Mesendoderm (in vitro differentiated cells): ENCODE results near the gene ARHGEF37.

Experiments used
- DNase-seq: peaks from one replicate; pipeline ENCODE4 v3.0.0; 2013
- H2AK5ac ChIP-seq: 2 replicates; pipeline ENCODE4 v1.6.1; 2013; ENCODE audit warnings: low read length, inconsistent platforms
- H2BK120ac ChIP-seq: 2 replicates; pipeline ENCODE4 v1.6.1; 2013; ENCODE audit warnings: low read depth, mild to moderate bottlenecking, low read length, moderate library complexity, mixed read lengths
- H2BK15ac ChIP-seq: replicated peaks from 2 replicates; pipeline ENCODE4 v1.6.1; 2013; ENCODE audit warnings: low read depth, mild to moderate bottlenecking, moderate library complexity
- H2BK5ac ChIP-seq: 2 replicates; pipeline ENCODE4 v1.6.1; 2013; ENCODE audit warnings: low read length, inconsistent platforms
- H3K18ac ChIP-seq: 2 replicates; pipeline ENCODE4 v1.6.1; 2013; ENCODE audit warnings: mild to moderate bottlenecking, low read length, mixed read lengths
- H3K23ac ChIP-seq: one replicate; pipeline ENCODE4 v1.6.1; 2013; ENCODE audit warnings: low read length
- H3K27ac ChIP-seq: 2 replicates; pipeline ENCODE4 v1.5.1; 2013; ENCODE audit warnings: low read depth, mild to moderate bottlenecking, inconsistent platforms, low read length, moderate library complexity
- H3K27me3 ChIP-seq: 2 replicates; pipeline ENCODE4 v1.6.1; 2013; ENCODE audit warnings: low read length, control low read depth, mild to moderate bottlenecking, inconsistent platforms; ENCODE audit not compliant: insufficient read depth, poor library complexity
- H3K36me3 ChIP-seq: 2 replicates; pipeline ENCODE4 v1.6.1; 2013; ENCODE audit warnings: low read length, inconsistent platforms; ENCODE audit not compliant: control insufficient read depth, insufficient read depth
- H3K4ac ChIP-seq: one replicate; pipeline ENCODE4 v1.6.1; 2013; ENCODE audit warnings: low read depth, mild to moderate bottlenecking, low read length, moderate library complexity
- H3K4me1 ChIP-seq: 2 replicates; pipeline ENCODE4 v1.6.1; 2013; ENCODE audit warnings: low read depth, low read length, inconsistent platforms; ENCODE audit not compliant: control insufficient read depth
- H3K4me2 ChIP-seq: 2 replicates; pipeline ENCODE4 v1.6.1; 2013; ENCODE audit warnings: low read length
- H3K4me3 ChIP-seq: 2 replicates; pipeline ENCODE4 v1.5.1; 2013; ENCODE audit warnings: mild to moderate bottlenecking, low read length
- H3K56ac ChIP-seq: one replicate; pipeline ENCODE4 v1.6.1; 2013; ENCODE audit warnings: low read length
- H3K79me1 ChIP-seq: 2 replicates; pipeline ENCODE4 v1.6.1; 2013; ENCODE audit warnings: low read length, inconsistent platforms
- H3K79me2 ChIP-seq: 2 replicates; pipeline ENCODE4 v1.6.1; 2013; ENCODE audit warnings: mild to moderate bottlenecking, low read length; ENCODE audit not compliant: control insufficient read depth, insufficient read depth
- H3K9ac ChIP-seq: 2 replicates; pipeline ENCODE4 v1.6.1; 2013; ENCODE audit warnings: low read length, inconsistent platforms
- H4K5ac ChIP-seq: one replicate; pipeline ENCODE4 v1.6.1; 2013; ENCODE audit warnings: low read length
- H4K8ac ChIP-seq: one replicate; pipeline ENCODE4 v1.6.1; 2013; ENCODE audit warnings: low read depth, mild to moderate bottlenecking, control low read depth, low read length, moderate library complexity
- WGBS: extraction: QIAGEN DNeasy Blood & Tissue Kit; methylation state at CpG from one replicate; pipeline ENCODE4 v1.1.7; 2013; ENCODE audit warnings: low lambda C conversion rate, missing lambda C conversion rate; ENCODE audit not compliant: insufficient coverage; ENCODE audit errors: extremely low coverage; 5-methylcytosine and 5-hydroxymethylcytosine counted together

Gene ARHGEF37

GRCh38 chr5:149664666-149665415 is 83.5 kb downstream of the ARHGEF37 start:
- H3K27ac ChIP-seq, result no peak overlapping the region

GRCh38 chr5:149665416-149666175 is 84.3 kb downstream of the ARHGEF37 start:
- no peaks in the 10 kb centered on the region for H3K79me2 ChIP-seq
- H3K18ac ChIP-seq, result no peak overlapping the region
- H2BK5ac ChIP-seq, result no peak overlapping the region
- no peak overlapping the region for H2AK5ac ChIP-seq
- H3K36me3 ChIP-seq, result no peaks in the 10 kb centered on the region
- no peak overlapping the region for H3K9ac ChIP-seq
- H3K56ac ChIP-seq, result no peak overlapping the region
- no peak for DNase-seq
- H2BK15ac ChIP-seq, result no peak overlapping the region
- H3K4ac ChIP-seq, result no peak overlapping the region
- no peaks in the 10 kb centered on the region for H3K79me1 ChIP-seq
- no peak overlapping the region for H3K27ac ChIP-seq
- H3K23ac ChIP-seq, result no peak overlapping the region
- no peak overlapping the region for H4K8ac ChIP-seq
- H3K27me3 ChIP-seq, result no peaks in the 10 kb centered on the region
- H3K4me3 ChIP-seq, result no peak overlapping the region
- H2BK120ac ChIP-seq, result no peak overlapping the region
- no CpG with 5 or more reads among the region's 5 CpGs for WGBS
- no peak overlapping the region for H3K4me2 ChIP-seq
- H3K4me1 ChIP-seq, result no peaks in the 10 kb centered on the region
- no peak overlapping the region for H4K5ac ChIP-seq

More at GRCh38 chr5:149664666-149665415, 83.5 kb downstream of the ARHGEF37 start:
- H4K5ac ChIP-seq, result no peak overlapping the region
- no peak overlapping the region for H2BK120ac ChIP-seq
- H3K79me2 ChIP-seq, result no peaks in the 10 kb centered on the region
- no peak overlapping the region for H3K4ac ChIP-seq
- no peak overlapping the region for H3K56ac ChIP-seq
- no peak overlapping the region for H2AK5ac ChIP-seq
- H2BK15ac ChIP-seq, result no peak overlapping the region
- no CpG with 5 or more reads among the region's 11 CpGs for WGBS
- H3K27me3 ChIP-seq, result no peaks in the 10 kb centered on the region
- H3K4me3 ChIP-seq, result no peak overlapping the region
- no peaks in the 10 kb centered on the region for H3K4me1 ChIP-seq
- no peak overlapping the region for H2BK5ac ChIP-seq
- H3K79me1 ChIP-seq, result no peaks in the 10 kb centered on the region
- H3K23ac ChIP-seq, result no peak overlapping the region
- no peak overlapping the region for H3K9ac ChIP-seq
- no peak overlapping the region for H3K18ac ChIP-seq
- no peaks in the 10 kb centered on the region for H3K36me3 ChIP-seq
- H3K4me2 ChIP-seq, result no peak overlapping the region
- no peak overlapping the region for H4K8ac ChIP-seq
- no peak for DNase-seq

GRCh38 chr5:149666212-149666852 is 85.0 kb downstream of the ARHGEF37 start:
- Histone ChIP-seq H3K56ac (no peak overlapping the region), H3K79me1 (no peaks in the 10 kb centered on the region), H3K4me2 (no peak overlapping the region), H4K5ac (no peak overlapping the region), H2BK120ac (no peak overlapping the region), H3K79me2 (no peaks in the 10 kb centered on the region), H3K9ac (no peak overlapping the region), H3K23ac (no peak overlapping the region), H3K4ac (no peak overlapping the region), H3K27me3 (no peaks in the 10 kb centered on the region), H3K4me1 (no peaks in the 10 kb centered on the region), H2BK5ac (no peak overlapping the region), H4K8ac (no peak overlapping the region), H3K27ac (no peak overlapping the region), H2BK15ac (no peak overlapping the region), H3K18ac (no peak overlapping the region), H3K36me3 (no peaks in the 10 kb centered on the region), H3K4me3 (no peak overlapping the region), H2AK5ac (no peak overlapping the region)
- no CpG with 5 or more reads among the region's 4 CpGs for WGBS
- DNase-seq, result no peak

- no peak overlapping the region for H4K5ac ChIP-seq
- H2AK5ac ChIP-seq, result no peak overlapping the region
- H3K4me3 ChIP-seq, result no peak overlapping the region
- H4K8ac ChIP-seq, result no peak overlapping the region
- H2BK15ac ChIP-seq, result no peak overlapping the region
- no peak overlapping the region for H3K9ac ChIP-seq
- no peaks in the 10 kb centered on the region for H3K4me1 ChIP-seq
- no peaks in the 10 kb centered on the region for H3K79me1 ChIP-seq
- H3K18ac ChIP-seq, result no peak overlapping the region
- no peaks in the 10 kb centered on the region for H3K27me3 ChIP-seq
- H3K56ac ChIP-seq, result no peak overlapping the region
- H3K36me3 ChIP-seq, result no peaks in the 10 kb centered on the region
- no peak overlapping the region for H3K23ac ChIP-seq
- H2BK5ac ChIP-seq, result no peak overlapping the region
- H3K4ac ChIP-seq, result no peak overlapping the region
- no peak overlapping the region for H3K4me2 ChIP-seq
- no peak overlapping the region for H3K27ac ChIP-seq
- DNase-seq, result peak; percentile 62
- no peak overlapping the region for H2BK120ac ChIP-seq
- H3K79me2 ChIP-seq, result no peaks in the 10 kb centered on the region
- no CpG with 5 or more reads among the region's 7 CpGs for WGBS
Measured at GRCh38 chr5:149667084-149667828, 86.0 kb downstream of the ARHGEF37 start.

- Histone ChIP-seq H3K4me3 (no peak overlapping the region), H2BK15ac (no peak overlapping the region), H4K5ac (no peak overlapping the region), H3K4ac (no peak overlapping the region), H3K56ac (no peak overlapping the region), H3K4me2 (no peak overlapping the region), H2BK120ac (no peak overlapping the region), H3K27ac (no peak overlapping the region), H3K79me1 (no peaks in the 10 kb centered on the region), H3K36me3 (no peaks in the 10 kb centered on the region), H3K27me3 (no peaks in the 10 kb centered on the region), H3K9ac (no peak overlapping the region), H2BK5ac (no peak overlapping the region), H3K18ac (no peak overlapping the region), H3K79me2 (no peaks in the 10 kb centered on the region), H4K8ac (no peak overlapping the region), H3K4me1 (no peaks in the 10 kb centered on the region), H2AK5ac (no peak overlapping the region), H3K23ac (no peak overlapping the region)
- WGBS, result no CpG with 5 or more reads among the region's 6 CpGs
- no peak for DNase-seq
Measured at GRCh38 chr5:149667829-149668330, 86.6 kb downstream of the ARHGEF37 start.
